Muscle of arm (tissue), 12 donors: Measurements from ENCODE around the gene MUC12. TPM values are rescaled to one million over a fixed set of nuclear protein-coding genes. Genes with fewer than 3 reads are reported as not detected.
"Not testable (repeated sequence)": the region's sequence is repeated elsewhere in the genome, so short reads cannot be mapped to it uniquely, and the experiment has no call there.

ENCODE experiments used
- DNase-seq: peaks from one replicate; pipeline ENCODE4 v3.0.0-alpha.2; 2013
- polyA plus RNA-seq, 12 donors: library from polyadenylated mRNA; unstranded; fragments of 120-200 nt; gene quantifications; one replicate each; pipeline ENCODE4 v1.2.1, GENCODE V29; 2013; ENCODE audit not compliant: insufficient read length in 12 of 12

Gene MUC12
- polyA plus RNA-seq, 12 donors, result 0.22 to 17.3 (median 0.81) TPM; not detected in 2

DNA sequence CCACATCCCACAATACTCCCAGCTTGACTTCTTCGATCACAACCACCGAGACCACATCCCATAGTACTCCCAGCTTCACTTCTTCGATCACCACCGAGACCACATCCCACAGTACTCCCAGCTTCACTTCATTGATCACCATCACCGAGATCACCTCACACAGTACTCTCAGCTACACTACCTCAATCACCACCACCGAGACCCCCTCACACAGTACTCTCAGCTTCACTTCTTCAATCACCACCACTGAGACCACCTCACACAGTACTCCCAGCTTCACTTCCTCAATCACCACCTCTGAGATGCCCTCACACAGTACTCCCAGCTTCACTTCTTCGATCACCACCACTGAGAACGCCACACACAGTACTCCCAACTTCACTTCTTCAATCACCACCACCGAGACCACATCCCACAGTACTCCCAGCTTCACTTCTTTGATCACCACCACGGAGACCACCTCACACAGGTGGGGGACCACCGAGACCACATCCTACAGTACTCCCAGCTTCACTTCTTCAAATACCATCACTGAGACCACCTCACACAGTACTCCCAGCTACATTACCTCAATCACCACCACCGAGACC lies 11.4 kb upstream of the MUC12 start:
- DNase-seq, result no peak

- DNase-seq, result no peak
Measured at GRCh38 chr7:100959894-100960293, 9.5 kb upstream of the MUC12 start.

GRCh38 chr7:100962537-100962936 lies 6.8 kb upstream of the MUC12 start:
- no peak for DNase-seq

GRCh38 chr7:100963386-100963785 lies 6.0 kb upstream of the MUC12 start:
- no peak for DNase-seq

- no peak for DNase-seq
Measured at GRCh38 chr7:100963874-100964273, 5.5 kb upstream of the MUC12 start.

GRCh38 chr7:100964630-100965029 lies 4.7 kb upstream of the MUC12 start:
- DNase-seq, result no peak

DNA sequence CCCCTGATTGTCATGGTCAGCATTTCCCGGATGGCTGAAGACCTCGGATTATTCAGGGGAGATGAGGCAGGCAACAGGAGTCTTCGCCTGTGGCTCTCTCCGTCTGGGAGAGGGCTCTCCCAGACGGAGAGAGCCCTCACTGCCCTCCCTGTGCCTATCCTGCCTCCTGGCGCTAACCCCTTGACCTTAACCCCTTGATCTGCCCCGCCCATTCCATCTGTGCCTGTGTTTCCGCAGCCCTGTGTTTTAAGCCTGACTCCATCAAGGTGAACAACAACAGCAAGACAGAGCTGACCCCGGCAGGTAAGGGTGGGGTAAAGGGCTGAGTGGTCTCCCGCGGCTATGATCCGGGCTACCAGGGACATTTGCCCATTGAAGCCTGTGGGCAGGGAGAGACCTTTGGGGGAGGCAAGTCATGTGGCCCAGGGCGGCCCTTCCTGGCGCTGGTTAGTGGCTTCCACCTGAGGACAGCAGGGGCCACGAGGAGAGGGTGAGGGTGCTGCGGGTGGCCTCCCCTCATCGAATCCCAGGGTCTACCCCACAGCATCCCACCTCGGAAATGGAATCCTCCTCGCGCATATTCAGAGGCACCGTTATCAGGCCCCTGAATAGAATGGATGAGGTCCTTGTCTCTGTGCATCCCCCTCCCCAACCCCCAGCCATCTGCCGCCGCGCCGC lies 4.2 kb upstream of the MUC12 start:
- no peak for DNase-seq

- DNase-seq, result peak; percentile 32
Measured at GRCh38 chr7:100965723-100966541, 3.4 kb upstream of the MUC12 start.

DNA sequence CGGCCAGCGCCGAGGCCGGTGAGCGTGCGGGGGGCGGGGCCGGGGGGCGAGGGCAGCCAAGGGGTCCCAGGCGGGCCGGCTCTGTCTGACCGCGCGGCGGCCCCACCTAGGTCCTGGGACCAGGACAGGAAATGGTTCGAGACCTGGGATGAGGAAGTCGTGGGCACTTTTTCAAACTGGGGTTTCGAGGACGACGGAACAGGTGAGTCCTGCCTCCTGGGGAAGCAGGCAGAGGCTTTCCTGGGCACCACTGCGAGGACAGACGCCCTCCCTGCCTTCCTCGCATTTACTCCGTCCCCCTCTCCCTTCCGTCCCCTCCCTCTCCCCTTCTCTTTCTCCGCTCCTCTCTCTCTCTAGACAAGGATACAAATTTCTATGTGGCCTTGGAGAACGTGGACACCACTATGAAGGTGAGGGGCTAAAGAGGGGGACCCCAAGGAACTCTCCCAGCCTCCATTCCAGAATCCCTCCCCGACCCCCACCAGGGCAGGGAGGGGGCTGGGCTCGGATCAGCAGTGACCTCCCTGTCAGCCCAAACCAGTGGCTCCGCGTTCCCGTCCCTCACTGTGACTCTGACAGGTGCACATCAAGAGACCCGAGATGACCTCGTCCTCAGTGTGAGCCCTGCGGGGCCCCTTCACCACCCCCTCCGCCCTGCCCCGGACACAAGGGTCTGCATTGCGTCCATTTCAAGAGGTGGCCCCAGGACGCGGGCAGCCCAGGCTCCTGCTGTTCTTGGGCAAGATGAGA lies 2.6 kb upstream of the MUC12 start:
- no peak for DNase-seq

GRCh38 chr7:100967292-100967863 lies 2.0 kb upstream of the MUC12 start:
- DNase-seq, result no peak

- peak; percentile 39 for DNase-seq
Measured at GRCh38 chr7:100968031-100968430, 1.3 kb upstream of the MUC12 start.

DNA sequence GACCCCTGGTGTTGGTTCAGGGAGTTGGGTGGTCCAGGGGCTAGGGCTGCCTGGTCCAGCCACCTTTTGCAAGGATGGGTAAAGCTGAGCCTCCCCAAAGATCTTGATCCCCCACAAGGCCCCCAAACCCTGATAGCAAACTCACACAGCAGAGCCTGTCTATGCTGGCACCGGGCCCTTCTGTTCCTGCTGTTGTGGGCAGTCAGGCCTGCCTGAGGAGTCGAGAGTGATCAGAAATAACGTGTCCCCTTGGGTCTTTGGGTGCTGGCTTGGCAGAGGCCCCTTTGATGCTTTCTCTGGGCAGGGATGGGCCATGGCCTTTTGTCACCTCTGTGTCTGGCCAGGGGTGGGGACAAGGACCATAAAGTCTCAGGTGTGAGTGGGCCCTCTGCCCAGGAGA lies 715 bp upstream of the MUC12 start:
- DNase-seq, result no peak

DNA sequence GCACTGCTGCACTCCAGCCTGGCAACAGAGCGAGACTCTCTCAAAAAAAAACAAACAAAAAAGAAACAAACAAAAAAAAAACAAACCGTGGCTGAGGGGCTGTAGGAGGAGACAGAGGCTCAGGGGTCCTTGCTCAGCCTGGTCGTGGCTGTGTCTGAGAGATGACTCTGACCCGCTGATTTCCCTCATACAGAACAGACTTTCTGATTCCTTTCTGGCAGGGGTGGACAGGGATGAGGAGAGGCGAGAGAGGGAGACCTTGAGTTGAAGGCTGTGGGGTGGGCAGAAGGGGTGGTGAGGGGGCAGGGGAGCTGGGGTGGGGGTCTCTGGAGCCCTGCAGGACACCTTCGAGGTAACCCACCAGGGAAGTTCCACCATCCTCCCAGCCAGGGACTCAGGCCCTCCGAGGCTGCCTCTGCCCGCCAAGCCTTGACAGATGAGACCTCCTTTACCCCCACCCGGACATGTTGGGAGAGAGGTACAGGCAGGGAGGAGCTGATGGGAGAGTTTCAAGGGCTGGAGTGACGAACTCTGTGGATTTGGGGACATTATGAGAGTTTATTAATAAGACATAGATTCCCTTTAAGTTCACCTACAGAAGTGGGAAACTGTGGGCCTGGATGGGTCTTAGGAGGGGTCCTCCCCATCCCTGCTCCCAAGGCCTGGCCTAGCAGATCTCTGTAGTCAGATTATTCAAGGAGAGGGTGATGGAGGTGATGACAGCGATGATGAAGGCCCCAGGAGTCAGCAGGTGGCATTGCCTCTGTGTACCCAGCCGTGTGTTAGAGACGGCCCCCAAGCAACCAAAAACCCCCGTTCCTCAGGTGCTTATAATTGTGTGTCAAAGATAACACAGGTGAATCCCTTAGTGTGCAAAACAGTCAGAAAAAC lies 2.0 kb downstream of the MUC12 start:
- DNase-seq, result no peak

GRCh38 chr7:100972002-100972347 lies 2.6 kb downstream of the MUC12 start:
- no peak for DNase-seq

GRCh38 chr7:100974021-100974420 lies 4.7 kb downstream of the MUC12 start:
- no peak for DNase-seq

DNA sequence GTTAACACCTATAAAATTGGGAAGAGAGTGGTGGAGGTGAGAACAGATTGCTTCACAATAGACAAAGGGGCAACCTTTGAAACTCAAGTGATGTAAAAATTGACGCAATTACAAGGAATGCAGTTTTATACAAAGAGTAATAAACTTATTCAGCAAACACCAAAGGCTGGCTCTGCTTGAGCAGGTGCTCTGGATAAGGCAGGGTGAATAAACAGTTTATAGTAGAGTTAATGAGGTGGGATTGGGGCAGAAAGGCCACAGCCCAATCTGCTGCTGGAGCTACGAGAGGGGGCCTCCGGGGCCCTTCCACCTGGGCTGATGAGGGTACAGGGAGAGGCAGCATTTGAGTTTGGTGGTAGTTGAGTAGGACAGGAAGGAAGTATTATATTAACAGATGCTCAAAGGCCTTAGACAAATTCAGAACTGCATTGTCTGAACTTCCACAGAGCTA lies 6.0 kb downstream of the MUC12 start:
- DNase-seq, result no peak

GRCh38 chr7:100978300-100978699 lies 8.9 kb downstream of the MUC12 start:
- no peak for DNase-seq

GRCh38 chr7:100983451-100984187 lies 14.3 kb downstream of the MUC12 start:
- DNase-seq, result no peak

DNA sequence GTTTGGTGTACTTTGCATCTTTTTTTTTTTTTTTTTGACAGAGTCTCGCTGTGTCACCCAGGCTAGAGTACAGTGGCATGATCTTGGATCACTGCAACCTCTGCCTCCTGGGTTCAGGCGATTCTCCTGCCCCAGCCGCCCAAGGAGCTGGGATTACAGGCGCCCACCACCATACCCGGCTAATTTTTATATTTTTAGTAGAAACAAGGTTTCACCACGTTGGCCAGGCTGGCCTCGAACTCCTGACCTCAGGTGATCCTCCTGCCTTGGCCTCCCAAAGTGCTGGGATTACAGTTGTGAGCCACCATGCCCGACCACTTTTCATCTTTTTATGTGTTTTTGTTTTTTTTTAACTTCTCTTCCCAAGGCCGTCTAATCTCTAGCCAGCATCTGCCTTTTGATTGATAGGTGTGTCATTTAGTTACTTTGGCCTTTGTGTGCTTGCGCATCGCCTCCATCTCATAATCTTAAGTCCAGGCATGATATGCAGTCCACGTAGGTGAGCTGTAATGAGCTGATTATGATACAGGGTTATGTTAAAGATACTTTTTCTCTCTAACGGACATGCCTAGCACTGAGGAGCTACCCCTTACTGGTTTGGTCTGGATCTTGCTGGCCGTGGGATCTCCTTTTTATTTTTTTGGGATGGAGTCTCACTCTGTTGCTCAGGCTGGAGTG lies 15.0 kb downstream of the MUC12 start:
- not testable (repeated sequence) for DNase-seq
